ENCODE measurements around the gene CBX6. TPM values are rescaled to one million over a fixed set of nuclear protein-coding genes. Genes with fewer than 3 reads are reported as not detected.

Gene CBX6
- total and polyA plus RNA-seq, 9 of the 15 experiments (the other 6 are each of a cell fraction or from before 2014, with no cell fraction given) = 0.75 to 31.6 (median 8.0) TPM

DNA sequence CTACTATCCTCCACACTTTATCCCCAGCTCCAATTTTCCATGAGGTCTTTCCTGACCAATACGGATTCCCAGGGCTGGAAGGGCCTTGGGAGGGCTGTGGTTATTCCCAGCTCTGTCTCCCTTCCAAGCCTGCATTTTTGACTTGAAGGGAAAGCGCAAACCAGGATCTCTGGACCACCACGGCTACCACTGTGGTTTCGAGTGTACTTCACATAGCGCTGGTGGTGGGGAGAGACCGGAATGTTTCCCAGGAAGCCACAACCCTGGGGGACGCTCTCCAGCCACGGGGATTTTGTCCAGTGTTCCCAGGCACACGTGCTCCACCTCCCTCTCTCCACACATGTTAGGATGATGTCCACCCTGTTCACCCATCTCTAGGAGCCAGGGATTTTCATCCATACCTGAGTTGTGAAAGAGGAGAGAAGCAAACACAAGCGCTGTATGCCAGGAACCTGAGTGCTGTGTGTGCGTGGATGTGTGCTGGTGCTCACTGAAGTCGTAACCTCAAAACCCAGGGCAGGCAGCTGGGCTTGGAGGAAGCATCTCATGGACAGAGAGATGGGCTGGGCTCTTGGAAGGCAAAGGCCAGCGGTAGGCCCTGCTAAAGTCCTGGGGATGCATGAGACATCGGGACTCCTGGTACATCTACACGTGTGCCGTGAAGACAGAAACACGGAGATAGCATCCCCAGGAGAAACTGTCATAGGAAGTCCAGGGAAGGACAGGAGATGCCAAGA, 26.8 kb downstream of the CBX6 start (continued):
- TF ChIP-seq, protein P1, sequence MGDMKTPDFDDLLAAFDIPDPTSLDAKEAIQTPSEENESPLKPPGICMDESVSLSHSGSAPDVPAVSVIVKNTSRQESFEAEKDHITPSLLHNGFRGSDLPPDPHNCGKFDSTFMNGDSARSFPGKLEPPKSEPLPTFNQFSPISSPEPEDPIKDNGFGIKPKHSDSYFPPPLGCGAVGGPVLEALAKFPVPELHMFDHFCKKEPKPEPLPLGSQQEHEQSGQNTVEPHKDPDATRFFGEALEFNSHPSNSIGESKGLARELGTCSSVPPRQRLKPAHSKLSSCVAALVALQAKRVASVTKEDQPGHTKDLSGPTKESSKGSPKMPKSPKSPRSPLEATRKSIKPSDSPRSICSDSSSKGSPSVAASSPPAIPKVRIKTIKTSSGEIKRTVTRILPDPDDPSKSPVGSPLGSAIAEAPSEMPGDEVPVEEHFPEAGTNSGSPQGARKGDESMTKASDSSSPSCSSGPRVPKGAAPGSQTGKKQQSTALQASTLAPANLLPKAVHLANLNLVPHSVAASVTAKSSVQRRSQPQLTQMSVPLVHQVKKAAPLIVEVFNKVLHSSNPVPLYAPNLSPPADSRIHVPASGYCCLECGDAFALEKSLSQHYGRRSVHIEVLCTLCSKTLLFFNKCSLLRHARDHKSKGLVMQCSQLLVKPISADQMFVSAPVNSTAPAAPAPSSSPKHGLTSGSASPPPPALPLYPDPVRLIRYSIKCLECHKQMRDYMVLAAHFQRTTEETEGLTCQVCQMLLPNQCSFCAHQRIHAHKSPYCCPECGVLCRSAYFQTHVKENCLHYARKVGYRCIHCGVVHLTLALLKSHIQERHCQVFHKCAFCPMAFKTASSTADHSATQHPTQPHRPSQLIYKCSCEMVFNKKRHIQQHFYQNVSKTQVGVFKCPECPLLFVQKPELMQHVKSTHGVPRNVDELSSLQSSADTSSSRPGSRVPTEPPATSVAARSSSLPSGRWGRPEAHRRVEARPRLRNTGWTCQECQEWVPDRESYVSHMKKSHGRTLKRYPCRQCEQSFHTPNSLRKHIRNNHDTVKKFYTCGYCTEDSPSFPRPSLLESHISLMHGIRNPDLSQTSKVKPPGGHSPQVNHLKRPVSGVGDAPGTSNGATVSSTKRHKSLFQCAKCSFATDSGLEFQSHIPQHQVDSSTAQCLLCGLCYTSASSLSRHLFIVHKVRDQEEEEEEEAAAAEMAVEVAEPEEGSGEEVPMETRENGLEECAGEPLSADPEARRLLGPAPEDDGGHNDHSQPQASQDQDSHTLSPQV (IDR thresholded peaks at IDR 0.05) = no peak
- no peak for TF ChIP-seq SMARCA5 (IDR thresholded peaks at IDR 0.05)
- TF ChIP-seq CAMTA2 (CRISPR knock-in tag; conservative IDR thresholded peaks at IDR 0.05) = no peak
- TF ChIP-seq TAF7 (tag; IDR thresholded peaks at IDR 0.05) = no peak
- no peak for TF ChIP-seq NFE2 (IDR thresholded peaks at IDR 0.05; ENCODE audit: low read depth)
- no peak for TF ChIP-seq TCF3 (CRISPR knock-in tag; IDR thresholded peaks at IDR 0.05)

Measured in K562 (cell line).